DOHH2 (cell line): ENCODE measurements around the gene SIRT5.

ENCODE experiments used
- EZH2phosphoT487 ChIP-seq: fragments of 200-600 bp; sonication (generic); IDR thresholded peaks from 2 replicates; pipeline ENCODE4 v1.6.1; 2017; ENCODE audit warnings: borderline replicate concordance, mild to moderate bottlenecking, antibody characterized with exemption, low read length, moderate library complexity, mixed read lengths
- TF ChIP-seq, protein P1 (sequence below): fragments of 200-600 bp; sonication (generic); IDR thresholded peaks from one replicate; pipeline ENCODE4 v1.5.1; 2014; ENCODE audit warnings: antibody characterized with exemption, mild to moderate bottlenecking, low read depth, low read length; ENCODE audit not compliant: poor library complexity, severe bottlenecking

DNA sequence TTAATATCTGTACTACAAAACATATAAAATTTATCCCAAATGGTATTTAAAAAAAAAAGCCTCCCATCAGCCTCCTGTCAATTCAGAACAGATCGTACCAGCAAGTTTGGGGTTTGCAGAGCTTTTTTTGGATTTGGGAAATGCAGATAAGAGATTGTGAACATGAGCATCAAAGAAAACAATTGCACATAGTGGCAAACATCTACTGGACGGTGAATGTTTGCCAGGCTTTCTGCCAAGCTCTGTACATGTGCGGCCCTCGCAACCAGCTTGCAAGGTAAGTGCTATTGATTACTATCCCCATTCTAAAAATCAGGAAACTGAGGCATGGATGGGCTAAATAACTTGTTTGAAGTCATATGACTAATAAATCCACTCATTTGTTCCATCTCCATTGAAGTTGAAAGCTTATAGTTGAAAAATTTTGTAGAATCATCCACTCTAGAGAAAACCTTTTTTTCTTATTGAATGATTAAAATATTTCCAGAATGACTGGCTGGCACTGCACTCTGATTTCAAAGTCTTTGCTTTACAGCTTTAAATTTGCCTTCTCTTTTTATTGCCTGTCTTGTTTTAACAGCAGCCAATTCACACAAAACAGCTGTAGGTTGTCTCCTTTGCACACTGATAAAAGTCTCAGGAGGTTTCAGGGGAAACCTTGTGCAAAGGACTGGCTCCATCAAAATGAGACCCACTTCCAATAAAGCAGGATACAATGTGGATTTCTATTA lies 37.4 kb upstream of the SIRT5 start:
- TF ChIP-seq, protein P1, sequence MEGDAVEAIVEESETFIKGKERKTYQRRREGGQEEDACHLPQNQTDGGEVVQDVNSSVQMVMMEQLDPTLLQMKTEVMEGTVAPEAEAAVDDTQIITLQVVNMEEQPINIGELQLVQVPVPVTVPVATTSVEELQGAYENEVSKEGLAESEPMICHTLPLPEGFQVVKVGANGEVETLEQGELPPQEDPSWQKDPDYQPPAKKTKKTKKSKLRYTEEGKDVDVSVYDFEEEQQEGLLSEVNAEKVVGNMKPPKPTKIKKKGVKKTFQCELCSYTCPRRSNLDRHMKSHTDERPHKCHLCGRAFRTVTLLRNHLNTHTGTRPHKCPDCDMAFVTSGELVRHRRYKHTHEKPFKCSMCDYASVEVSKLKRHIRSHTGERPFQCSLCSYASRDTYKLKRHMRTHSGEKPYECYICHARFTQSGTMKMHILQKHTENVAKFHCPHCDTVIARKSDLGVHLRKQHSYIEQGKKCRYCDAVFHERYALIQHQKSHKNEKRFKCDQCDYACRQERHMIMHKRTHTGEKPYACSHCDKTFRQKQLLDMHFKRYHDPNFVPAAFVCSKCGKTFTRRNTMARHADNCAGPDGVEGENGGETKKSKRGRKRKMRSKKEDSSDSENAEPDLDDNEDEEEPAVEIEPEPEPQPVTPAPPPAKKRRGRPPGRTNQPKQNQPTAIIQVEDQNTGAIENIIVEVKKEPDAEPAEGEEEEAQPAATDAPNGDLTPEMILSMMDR: no peak
- no peak for TF ChIP-seq EZH2phosphoT487
